Mesenchymal stem cell (in vitro differentiated cells and primary cell): ENCODE data around the gene ROCK2.

Experiments used
- DNase-seq: peaks from one replicate; pipeline ENCODE4 v3.0.0-alpha.2; 2013
- H2AFZ ChIP-seq: one replicate; pipeline ENCODE4 v1.6.1; 2013; ENCODE audit warnings: low read depth, mild to moderate bottlenecking, control low read depth, inconsistent platforms, low read length, moderate library complexity
- H2AK5ac ChIP-seq: 2 replicates; pipeline ENCODE4 v1.6.1; 2013; ENCODE audit warnings: low read length, moderate library complexity, mild to moderate bottlenecking, inconsistent platforms; ENCODE audit not compliant: severe bottlenecking
- H2BK120ac ChIP-seq: one replicate; pipeline ENCODE4 v1.6.1; 2013; ENCODE audit warnings: low read depth, mild to moderate bottlenecking, inconsistent platforms, low read length, moderate library complexity
- H2BK12ac ChIP-seq, 2 experiments: one replicate each; pipeline ENCODE4 v1.6.1; 2013; ENCODE audit warnings: inconsistent platforms in 2 of 2, low read length in 2 of 2, mild to moderate bottlenecking in 2 of 2, moderate library complexity in 2 of 2, control low read depth in 1 of 2
- H2BK15ac ChIP-seq: one replicate; pipeline ENCODE4 v1.6.1; 2013; ENCODE audit warnings: mild to moderate bottlenecking, low read depth, inconsistent platforms; ENCODE audit not compliant: poor library complexity, severe bottlenecking
- H2BK5ac ChIP-seq: 2 replicates; pipeline ENCODE4 v1.6.1; 2013; ENCODE audit warnings: low read depth, mild to moderate bottlenecking, low read length, control low read depth, inconsistent platforms; ENCODE audit not compliant: poor library complexity, severe bottlenecking
- H3K14ac ChIP-seq, 2 experiments: one replicate each; pipeline ENCODE4 v1.6.1; 2013; ENCODE audit warnings: inconsistent platforms in 2 of 2, low read length in 2 of 2, control low read depth in 1 of 2, mild to moderate bottlenecking in 1 of 2, moderate library complexity in 1 of 2
- H3K18ac ChIP-seq, 2 experiments: one replicate each; pipeline ENCODE4 v1.6.1; 2013; ENCODE audit warnings: inconsistent platforms in 2 of 2, low read length in 2 of 2, control low read depth in 1 of 2, low read depth in 1 of 2, mild to moderate bottlenecking in 1 of 2
- H3K23ac ChIP-seq, 2 experiments: one replicate each; pipeline ENCODE4 v1.6.1; 2013; ENCODE audit warnings: inconsistent platforms in 2 of 2, low read length in 2 of 2, mild to moderate bottlenecking in 2 of 2, moderate library complexity in 2 of 2, control low read depth in 1 of 2
- H3K27ac ChIP-seq: 2 replicates; pipeline ENCODE4 v1.5.1; 2013; ENCODE audit warnings: mild to moderate bottlenecking, moderate library complexity, low read length, control low read depth, inconsistent platforms; ENCODE audit not compliant: poor library complexity, severe bottlenecking
- H3K27me3 ChIP-seq, 2 experiments: 2 replicates each; pipeline versions ENCODE4 v1.6.1 to v1.7.0; 2013; ENCODE audit warnings: low read length in 2 of 2, mild to moderate bottlenecking in 2 of 2, moderate library complexity in 2 of 2, control low read depth in 1 of 2, inconsistent platforms in 1 of 2; ENCODE audit not compliant: control insufficient read depth in 1 of 2, insufficient read depth in 1 of 2
- H3K36me3 ChIP-seq, 2 experiments: 2 replicates each; pipeline versions ENCODE4 v1.6.1 to v1.7.0; 2013; ENCODE audit warnings: low read length in 2 of 2, control low read depth in 1 of 2, inconsistent platforms in 1 of 2, low read depth in 1 of 2, mild to moderate bottlenecking in 1 of 2; ENCODE audit not compliant: insufficient read depth in 2 of 2, control insufficient read depth in 1 of 2
- H3K4ac ChIP-seq, 2 experiments: one replicate each; pipeline ENCODE4 v1.6.1; 2013; ENCODE audit warnings: inconsistent platforms in 2 of 2, low read length in 2 of 2, mild to moderate bottlenecking in 2 of 2, moderate library complexity in 2 of 2, control low read depth in 1 of 2, low read depth in 1 of 2
- H3K4me1 ChIP-seq: 2 replicates; pipeline ENCODE4 v1.6.1; 2013; ENCODE audit warnings: low read depth, low read length, control low read depth; ENCODE audit not compliant: control insufficient read depth, insufficient read depth
- H3K4me2 ChIP-seq: 2 replicates; pipeline ENCODE4 v1.6.1; 2013; ENCODE audit warnings: low read length, mild to moderate bottlenecking, inconsistent platforms; ENCODE audit not compliant: poor library complexity, severe bottlenecking
- H3K4me3 ChIP-seq, 2 experiments: 2 replicates each; pipeline versions ENCODE4 v1.5.1 to v1.7.0; 2013; ENCODE audit warnings: low read length in 2 of 2, mild to moderate bottlenecking in 2 of 2, control low read depth in 1 of 2, low read depth in 1 of 2; ENCODE audit not compliant: insufficient read depth in 1 of 2
- H3K79me1 ChIP-seq: replicated peaks from 2 replicates; pipeline ENCODE4 v1.6.1; 2013; ENCODE audit warnings: mild to moderate bottlenecking, control low read depth, low read length, inconsistent platforms; ENCODE audit not compliant: poor library complexity, severe bottlenecking
- H3K9ac ChIP-seq: 2 replicates; pipeline ENCODE4 v1.7.0; 2013; ENCODE audit warnings: mild to moderate bottlenecking, low read length, moderate library complexity
- H3K9me3 ChIP-seq: 2 replicates; pipeline ENCODE4 v1.7.0; 2013; ENCODE audit warnings: mild to moderate bottlenecking, low read length; ENCODE audit not compliant: control insufficient read depth
- H4K8ac ChIP-seq: one replicate; pipeline ENCODE4 v1.6.1; 2013; ENCODE audit warnings: inconsistent platforms, mild to moderate bottlenecking, low read length, moderate library complexity
- H4K91ac ChIP-seq: one replicate; pipeline ENCODE4 v1.6.1; 2013; ENCODE audit warnings: mild to moderate bottlenecking, low read length, inconsistent platforms
- WGBS: methylation state at CpG from one replicate; pipeline ENCODE4 v1.1.7; 2013; ENCODE audit warnings: mixed read lengths; 5-methylcytosine and 5-hydroxymethylcytosine counted together

The ROCK2 gene

DNA sequence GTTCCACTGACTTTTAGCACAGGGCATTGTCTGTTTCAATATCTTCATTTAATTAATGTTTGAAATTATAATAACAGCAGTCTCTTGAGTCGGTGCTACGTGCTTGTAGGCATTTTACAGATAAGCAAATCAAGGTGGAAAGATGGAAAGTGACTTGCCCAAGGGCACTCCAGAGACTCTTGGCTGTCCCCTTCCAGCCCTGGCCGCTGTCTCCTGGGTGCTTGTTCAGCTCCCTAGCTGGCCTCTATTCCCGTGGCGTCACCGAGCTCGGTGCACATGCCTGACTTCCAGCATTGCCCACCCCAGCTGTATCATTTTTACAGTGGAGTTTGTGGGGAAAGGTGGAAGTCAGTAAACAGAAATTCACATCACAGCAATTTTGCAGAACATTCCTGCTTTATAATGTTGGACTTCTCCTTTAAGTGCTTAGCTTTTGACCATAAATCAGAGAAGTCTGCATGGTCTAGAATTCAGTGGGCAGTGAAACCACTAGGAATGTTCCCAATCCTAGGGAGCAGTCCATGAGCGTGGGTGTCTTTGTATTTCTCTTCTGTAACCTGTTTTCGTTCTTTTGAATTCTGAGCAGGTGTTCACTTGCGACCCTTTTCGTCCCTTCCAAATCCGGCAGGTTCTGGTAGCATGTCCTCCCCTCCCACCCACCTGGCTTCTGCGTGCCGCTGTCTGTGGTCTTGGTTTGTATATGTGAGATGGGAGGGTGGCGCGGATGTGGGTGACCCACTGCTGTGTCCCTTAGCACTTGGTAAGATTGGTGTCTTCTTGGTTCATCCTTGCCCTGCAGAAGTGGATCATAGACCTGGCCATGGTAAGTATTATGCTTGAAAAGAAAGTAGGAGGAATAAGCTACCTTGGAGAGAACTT, 180.8 kb downstream of the ROCK2 start:
- Histone ChIP-seq H2BK5ac (no peak overlapping the region), H3K36me3 (peaks cover 2 to 15% of the 10 kb centered on the region in 2 experiments), H4K91ac (no peak overlapping the region), H3K4me2 (no peak overlapping the region), H3K4ac (no peak overlapping the region), H2BK12ac (no peak overlapping the region), H3K14ac (peak overlapping the region in 1 of 2 experiments; percentile 53), H3K27me3 (no peaks in the 10 kb centered on the region), H2BK120ac (no peak overlapping the region), H2BK15ac (no peak overlapping the region), H2AFZ (no peak overlapping the region), H3K4me1 (peaks cover 8% of the 10 kb centered on the region), H3K79me1 (peaks cover 3% of the 10 kb centered on the region), H3K27ac (no peak overlapping the region), H3K9me3 (no peaks in the 10 kb centered on the region), H3K9ac (no peak overlapping the region), H3K4me3 (no peak overlapping the region), H3K23ac (no peak overlapping the region), H4K8ac (peak overlapping the region; percentile 12), H2AK5ac (no peak overlapping the region), H3K18ac (no peak overlapping the region)
- 90% methylated on average over 15 of the region's 16 CpGs for WGBS
- no peak for DNase-seq

DNA sequence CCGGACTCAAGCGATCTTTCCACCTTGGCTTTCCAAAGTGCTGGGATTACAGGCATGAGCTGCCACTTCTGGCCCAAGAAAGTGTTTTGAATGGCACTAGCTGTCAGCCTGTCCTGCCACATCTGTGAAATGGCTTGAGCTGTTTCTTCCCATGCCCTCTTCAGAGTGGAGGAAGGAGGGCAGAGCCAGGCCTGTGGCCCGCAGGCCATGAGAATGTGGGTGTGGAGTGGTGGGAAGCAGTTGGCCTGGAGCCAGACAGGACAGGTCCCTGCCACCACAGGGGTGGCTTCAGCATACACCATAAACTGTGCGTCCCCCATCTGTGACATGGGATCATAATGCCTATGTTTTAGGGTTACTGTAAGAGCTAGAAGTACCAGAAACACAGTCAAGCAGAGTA, 182.7 kb downstream of the ROCK2 start:
- peaks cover 2 to 15% of the 10 kb centered on the region in 2 experiments for H3K36me3 ChIP-seq
- H3K4ac ChIP-seq, result no peak overlapping the region
- H2BK120ac ChIP-seq, result no peak overlapping the region
- H2AK5ac ChIP-seq, result no peak overlapping the region
- no peak overlapping the region for H3K4me2 ChIP-seq
- peaks cover 5% of the 10 kb centered on the region for H3K79me1 ChIP-seq
- DNase-seq, result no peak
- no peak overlapping the region for H3K14ac ChIP-seq
- H4K91ac ChIP-seq, result no peak overlapping the region
- no peaks in the 10 kb centered on the region for H3K9me3 ChIP-seq
- H2AFZ ChIP-seq, result no peak overlapping the region
- H2BK12ac ChIP-seq, result no peak overlapping the region
- no peak overlapping the region for H2BK5ac ChIP-seq
- no peak overlapping the region for H3K27ac ChIP-seq
- WGBS, result 98% methylated on average over 4 of the region's 4 CpGs
- H3K18ac ChIP-seq, result no peak overlapping the region
- H4K8ac ChIP-seq, result no peak overlapping the region
- no peak overlapping the region for H3K9ac ChIP-seq
- no peak overlapping the region for H2BK15ac ChIP-seq
- H3K4me1 ChIP-seq, result peaks cover 12% of the 10 kb centered on the region
- no peak overlapping the region for H3K23ac ChIP-seq
- H3K4me3 ChIP-seq, result no peak overlapping the region
- no peaks in the 10 kb centered on the region for H3K27me3 ChIP-seq

DNA sequence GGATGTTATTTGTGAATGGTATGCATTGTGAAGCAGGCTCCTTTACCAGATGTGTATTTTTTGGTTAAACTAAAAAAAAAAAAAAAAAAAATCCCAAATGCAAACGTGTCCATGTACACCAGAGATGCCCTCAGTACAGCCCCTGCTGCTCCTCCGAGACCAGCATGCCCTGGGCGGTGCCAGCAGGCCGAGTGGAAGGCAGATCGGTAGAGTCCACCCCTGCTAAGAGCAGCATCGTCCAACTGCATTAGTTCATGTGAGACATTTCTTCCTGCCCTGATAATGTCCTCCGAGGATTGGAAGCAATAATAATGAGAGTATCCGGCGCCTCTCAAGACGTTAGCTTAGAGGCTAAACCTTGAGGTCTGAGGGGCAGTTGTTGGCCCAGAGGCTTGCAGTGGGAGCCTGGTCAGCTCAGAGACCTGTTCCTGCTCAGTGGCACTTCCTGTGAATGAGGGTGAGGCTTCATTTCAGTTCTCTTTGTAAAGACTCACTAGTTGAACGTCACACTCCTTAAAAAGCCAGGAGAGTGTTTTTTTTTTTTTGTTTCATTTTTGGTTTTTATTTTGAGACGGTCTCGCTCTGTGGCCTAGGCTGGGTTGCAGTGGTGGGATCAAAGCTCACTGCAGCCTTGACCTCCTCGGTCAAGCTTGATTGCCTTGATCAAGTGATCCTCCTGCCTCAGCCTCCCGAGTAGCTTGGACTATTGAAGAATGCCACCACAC, 183.5 kb downstream of the ROCK2 start:
- peaks cover 9% of the 10 kb centered on the region for H3K79me1 ChIP-seq
- H3K23ac ChIP-seq, result no peak overlapping the region
- peak overlapping the region; percentile 41 for H3K9ac ChIP-seq
- H3K18ac ChIP-seq, result no peak overlapping the region
- no peaks in the 10 kb centered on the region for H3K27me3 ChIP-seq
- H2BK12ac ChIP-seq, result no peak overlapping the region
- peaks cover 18% of the 10 kb centered on the region for H3K4me1 ChIP-seq
- peaks cover 2 to 15% of the 10 kb centered on the region in 2 experiments for H3K36me3 ChIP-seq
- WGBS, result 95% methylated on average over 15 of the region's 15 CpGs
- no peak overlapping the region for H2BK120ac ChIP-seq
- H3K27ac ChIP-seq, result no peak overlapping the region
- no peaks in the 10 kb centered on the region for H3K9me3 ChIP-seq
- no peak overlapping the region for H2AFZ ChIP-seq
- no peak overlapping the region for H3K4ac ChIP-seq
- no peak for DNase-seq
- H2BK15ac ChIP-seq, result no peak overlapping the region
- no peak overlapping the region for H4K8ac ChIP-seq
- H3K14ac ChIP-seq, result no peak overlapping the region
- H4K91ac ChIP-seq, result no peak overlapping the region
- no peak overlapping the region for H3K4me3 ChIP-seq
- no peak overlapping the region for H2AK5ac ChIP-seq
- no peak overlapping the region for H3K4me2 ChIP-seq
- no peak overlapping the region for H2BK5ac ChIP-seq

DNA sequence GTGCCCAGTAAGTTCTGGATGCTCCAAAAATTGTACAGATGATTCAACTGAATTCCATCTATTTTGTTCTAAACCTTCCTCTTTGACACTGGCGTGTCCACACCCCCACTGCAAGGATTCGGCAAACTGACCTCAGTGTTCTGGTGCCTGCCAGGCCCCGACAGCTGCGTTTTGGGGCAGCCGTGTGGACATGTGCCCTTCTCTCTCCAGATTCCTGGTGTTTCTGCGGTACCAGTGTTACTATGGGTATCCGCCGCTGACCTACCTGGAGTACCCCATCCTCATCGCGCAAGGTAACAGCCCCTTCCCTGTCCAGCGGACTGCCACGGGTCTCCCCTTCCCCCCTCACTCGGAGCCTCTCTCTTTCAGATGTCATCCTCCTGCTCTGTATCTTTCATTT, 184.2 kb downstream of the ROCK2 start:
- H3K27ac ChIP-seq, result no peak overlapping the region
- H2AK5ac ChIP-seq, result no peak overlapping the region
- no peak overlapping the region for H3K4ac ChIP-seq
- no peak overlapping the region for H2BK15ac ChIP-seq
- no peak overlapping the region for H3K4me2 ChIP-seq
- no peaks in the 10 kb centered on the region for H3K9me3 ChIP-seq
- H3K18ac ChIP-seq, result no peak overlapping the region
- no peak overlapping the region for H4K91ac ChIP-seq
- no peak overlapping the region for H3K23ac ChIP-seq
- no peak overlapping the region for H2BK120ac ChIP-seq
- H2BK5ac ChIP-seq, result no peak overlapping the region
- H3K36me3 ChIP-seq, result peaks cover 2 to 15% of the 10 kb centered on the region in 2 experiments
- H3K14ac ChIP-seq, result no peak overlapping the region
- H2BK12ac ChIP-seq, result no peak overlapping the region
- no peaks in the 10 kb centered on the region for H3K27me3 ChIP-seq
- H3K4me3 ChIP-seq, result no peak overlapping the region
- H2AFZ ChIP-seq, result no peak overlapping the region
- 92% methylated on average over 13 of the region's 13 CpGs for WGBS
- peaks cover 21% of the 10 kb centered on the region for H3K4me1 ChIP-seq
- H4K8ac ChIP-seq, result no peak overlapping the region
- DNase-seq, result no peak
- H3K9ac ChIP-seq, result no peak overlapping the region
- H3K79me1 ChIP-seq, result peaks cover 9% of the 10 kb centered on the region
